Fibroblast of lung (primary cell): Measurements from ENCODE around the gene CAPN13.

ENCODE experiments used
- EZH2 ChIP-seq: IDR thresholded peaks from 2 replicates; pipeline ENCODE4 v1.5.1; 2012; ENCODE audit warnings: low read length, control low read depth, mild to moderate bottlenecking; ENCODE audit errors: missing control alignments
- TF ChIP-seq, protein P1 (sequence below), 2 donors: IDR thresholded peaks in 1 of 2; conservative IDR thresholded peaks in 1 of 2; 1 replicate in 1 of 2; 2 replicates in 1 of 2; pipeline ENCODE4 v1.5.1; 2011 to 2012; ENCODE audit warnings: low read length in 2 of 2, control low read depth in 1 of 2, inconsistent platforms in 1 of 2, low read depth in 1 of 2, mild to moderate bottlenecking in 1 of 2

DNA sequence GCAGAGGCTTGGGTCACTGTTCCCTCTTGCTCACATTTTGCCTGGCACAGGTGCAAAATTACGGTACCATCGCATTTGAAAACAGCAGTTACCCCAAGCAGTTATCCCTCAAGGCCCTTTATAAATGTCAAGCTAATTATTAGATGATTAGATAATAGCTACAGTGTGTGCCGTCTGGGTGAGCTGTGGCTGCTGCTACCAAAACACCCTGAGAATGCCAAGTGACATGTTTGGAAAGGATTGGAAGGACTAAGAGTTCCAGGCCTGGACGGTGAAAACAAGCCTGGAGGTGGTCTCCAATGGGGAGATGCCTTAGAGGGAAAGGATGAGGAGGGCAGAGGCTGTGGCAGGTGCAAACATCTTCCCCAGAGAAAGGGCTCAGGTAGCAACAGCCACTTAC lies 120.6 kb downstream of the CAPN13 start:
- TF ChIP-seq, protein P1, sequence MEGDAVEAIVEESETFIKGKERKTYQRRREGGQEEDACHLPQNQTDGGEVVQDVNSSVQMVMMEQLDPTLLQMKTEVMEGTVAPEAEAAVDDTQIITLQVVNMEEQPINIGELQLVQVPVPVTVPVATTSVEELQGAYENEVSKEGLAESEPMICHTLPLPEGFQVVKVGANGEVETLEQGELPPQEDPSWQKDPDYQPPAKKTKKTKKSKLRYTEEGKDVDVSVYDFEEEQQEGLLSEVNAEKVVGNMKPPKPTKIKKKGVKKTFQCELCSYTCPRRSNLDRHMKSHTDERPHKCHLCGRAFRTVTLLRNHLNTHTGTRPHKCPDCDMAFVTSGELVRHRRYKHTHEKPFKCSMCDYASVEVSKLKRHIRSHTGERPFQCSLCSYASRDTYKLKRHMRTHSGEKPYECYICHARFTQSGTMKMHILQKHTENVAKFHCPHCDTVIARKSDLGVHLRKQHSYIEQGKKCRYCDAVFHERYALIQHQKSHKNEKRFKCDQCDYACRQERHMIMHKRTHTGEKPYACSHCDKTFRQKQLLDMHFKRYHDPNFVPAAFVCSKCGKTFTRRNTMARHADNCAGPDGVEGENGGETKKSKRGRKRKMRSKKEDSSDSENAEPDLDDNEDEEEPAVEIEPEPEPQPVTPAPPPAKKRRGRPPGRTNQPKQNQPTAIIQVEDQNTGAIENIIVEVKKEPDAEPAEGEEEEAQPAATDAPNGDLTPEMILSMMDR (conservative IDR thresholded peaks at IDR 0.05 in 1 of 2, IDR thresholded peaks at IDR 0.05 in 1 of 2; ENCODE audit: low read depth in 1 of 2, low read length in 2 of 2): no peak
- TF ChIP-seq EZH2: no peak
